GM13976 (cell line): Measurements from ENCODE around the gene STEAP2.
"Not testable (repeated sequence)": the region's sequence is repeated elsewhere in the genome, so short reads cannot be mapped to it uniquely, and the experiment has no call there.

Source experiments
- DNase-seq: peaks from one replicate; pipeline ENCODE4 v3.0.0; 2012; ENCODE audit warnings: low spot score
- in situ Hi-C: fragments of 300-500 bp; cut with MboI; formaldehyde crosslinking; loops from one replicate; pipeline ENCODE4 v1.12.0; 2022; ENCODE audit warnings: low sequenced_read_pairs, mixed read lengths, inconsistent platforms; ENCODE audit not compliant: unreplicated experiment
- TF ChIP-seq, protein P1 (sequence below): IDR thresholded peaks from 2 replicates; pipeline ENCODE4 v1.5.1; 2012; ENCODE audit warnings: borderline replicate concordance, mild to moderate bottlenecking; ENCODE audit not compliant: insufficient read depth; ENCODE audit errors: extremely low read depth, missing control alignments, control extremely low read depth

STEAP2 gene

DNA sequence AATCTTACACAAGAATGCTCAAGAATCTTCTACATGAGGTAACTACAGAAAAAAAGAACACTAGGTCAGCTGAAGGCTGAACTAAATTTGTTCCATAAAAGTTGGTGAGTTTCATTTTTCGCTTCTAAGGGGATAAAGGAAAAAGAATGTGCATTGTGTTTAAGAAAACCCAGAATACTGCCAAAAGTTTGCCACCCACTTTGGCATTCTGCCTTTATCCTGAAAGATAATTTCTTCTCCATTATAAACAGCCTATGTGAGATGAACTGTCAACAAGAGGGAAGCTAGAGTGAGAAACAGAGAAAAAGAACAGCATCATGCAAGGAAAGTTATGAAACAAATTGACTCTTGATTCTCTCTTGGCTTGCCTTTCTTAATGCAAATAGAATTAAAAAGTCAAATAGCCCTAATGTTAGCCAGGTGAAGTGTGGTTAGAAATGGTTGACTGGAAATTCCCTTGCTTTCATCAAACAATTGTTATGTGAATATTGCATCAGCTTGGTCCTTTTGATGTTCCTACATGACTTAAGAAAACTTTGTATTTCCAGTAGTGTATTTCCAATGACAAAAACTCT is 31.4 kb upstream of the STEAP2 start:
- TF ChIP-seq, protein P1, sequence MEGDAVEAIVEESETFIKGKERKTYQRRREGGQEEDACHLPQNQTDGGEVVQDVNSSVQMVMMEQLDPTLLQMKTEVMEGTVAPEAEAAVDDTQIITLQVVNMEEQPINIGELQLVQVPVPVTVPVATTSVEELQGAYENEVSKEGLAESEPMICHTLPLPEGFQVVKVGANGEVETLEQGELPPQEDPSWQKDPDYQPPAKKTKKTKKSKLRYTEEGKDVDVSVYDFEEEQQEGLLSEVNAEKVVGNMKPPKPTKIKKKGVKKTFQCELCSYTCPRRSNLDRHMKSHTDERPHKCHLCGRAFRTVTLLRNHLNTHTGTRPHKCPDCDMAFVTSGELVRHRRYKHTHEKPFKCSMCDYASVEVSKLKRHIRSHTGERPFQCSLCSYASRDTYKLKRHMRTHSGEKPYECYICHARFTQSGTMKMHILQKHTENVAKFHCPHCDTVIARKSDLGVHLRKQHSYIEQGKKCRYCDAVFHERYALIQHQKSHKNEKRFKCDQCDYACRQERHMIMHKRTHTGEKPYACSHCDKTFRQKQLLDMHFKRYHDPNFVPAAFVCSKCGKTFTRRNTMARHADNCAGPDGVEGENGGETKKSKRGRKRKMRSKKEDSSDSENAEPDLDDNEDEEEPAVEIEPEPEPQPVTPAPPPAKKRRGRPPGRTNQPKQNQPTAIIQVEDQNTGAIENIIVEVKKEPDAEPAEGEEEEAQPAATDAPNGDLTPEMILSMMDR, result no peak
- in situ Hi-C loops, result no loop called here
- no peak for DNase-seq

DNA sequence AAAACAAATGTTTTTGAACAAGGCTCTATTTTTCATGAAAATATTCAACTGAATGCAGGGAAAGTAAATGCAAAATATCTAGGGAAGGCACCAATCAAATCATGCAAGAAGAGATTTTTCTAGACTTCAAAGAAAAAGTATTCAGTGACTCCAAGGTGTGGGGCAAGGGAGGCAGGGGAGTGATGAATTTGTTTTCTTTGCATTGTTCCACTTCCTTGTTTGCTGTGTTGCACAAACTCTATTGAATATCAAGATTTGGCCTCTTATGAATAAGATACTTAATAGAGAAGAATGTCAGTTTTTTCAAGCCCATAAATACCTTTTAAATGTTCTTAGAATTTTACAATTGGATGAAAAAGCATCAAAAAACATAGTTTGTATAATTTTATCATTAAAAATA is 30.9 kb upstream of the STEAP2 start:
- in situ Hi-C loops, result no loop called here
- TF ChIP-seq, protein P1, result no peak
- no peak for DNase-seq

DNA sequence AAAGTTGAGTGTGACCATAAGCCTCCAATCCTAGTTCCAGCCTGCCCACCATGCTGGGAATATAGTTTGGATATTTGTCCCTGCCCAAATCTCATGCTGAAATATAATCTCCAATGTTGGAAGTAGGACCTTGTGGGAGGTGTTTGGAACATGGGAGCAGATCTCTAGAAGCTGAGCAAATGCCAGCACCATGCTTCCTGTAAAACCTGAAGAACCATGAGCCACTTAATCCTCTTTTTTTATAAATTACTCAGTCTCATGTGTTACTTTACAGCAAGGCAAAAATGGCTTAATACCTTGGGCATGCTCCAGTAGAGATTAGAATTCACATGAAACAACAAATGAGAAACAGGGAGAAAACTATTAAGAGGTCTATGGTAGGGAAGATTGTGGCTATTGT is 30.1 kb upstream of the STEAP2 start:
- no peak for DNase-seq
- in situ Hi-C loops, result no loop called here

DNA sequence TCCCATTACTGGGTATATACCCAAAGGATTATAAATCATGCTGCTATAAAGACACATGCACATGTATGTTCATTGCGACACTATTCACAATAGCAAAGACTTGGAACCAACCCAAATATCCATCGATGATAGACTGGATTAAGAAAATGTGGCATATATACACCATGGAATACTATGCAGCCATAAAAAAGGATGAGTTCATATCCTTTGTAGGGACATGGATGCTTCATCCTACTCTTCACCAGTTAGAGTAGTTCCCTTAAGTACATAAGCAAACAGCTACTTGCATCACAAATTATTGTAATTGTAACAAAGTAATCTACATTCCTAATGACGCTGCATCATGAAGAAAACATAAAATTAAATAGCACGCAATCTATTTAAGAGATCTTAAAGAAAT is 25.2 kb upstream of the STEAP2 start:
- DNase-seq, in situ Hi-C loops: not testable (repeated sequence)

More for the DNA sequence above, 30.1 kb upstream of the STEAP2 start:
- TF ChIP-seq, protein P1, result no peak

DNA sequence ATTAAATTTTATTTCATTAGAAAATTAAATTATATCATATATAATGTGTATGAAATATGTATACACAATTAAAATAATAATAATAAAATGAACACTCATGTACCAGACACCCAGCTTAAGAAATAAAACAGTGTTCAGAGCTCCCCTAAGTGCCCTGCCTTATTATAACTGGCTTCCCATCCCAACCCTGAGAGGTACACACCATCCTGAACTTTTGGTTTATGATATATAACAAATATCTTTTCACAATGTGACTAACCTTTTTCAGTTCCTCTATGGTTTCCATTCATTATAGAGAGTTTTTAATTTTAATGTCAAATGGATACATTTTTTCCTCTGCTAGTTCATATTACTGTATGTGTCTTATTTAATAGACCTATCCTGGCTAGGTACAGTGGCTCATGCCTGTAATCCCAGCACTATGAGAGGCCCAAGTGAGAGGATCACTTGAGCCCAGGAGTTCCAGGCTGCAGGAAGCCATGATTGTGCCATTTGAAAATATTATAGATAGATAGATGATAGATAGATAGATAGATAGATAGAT is 24.0 kb upstream of the STEAP2 start:
- in situ Hi-C loops, result no loop called here
- TF ChIP-seq, protein P1, result no peak
- no peak for DNase-seq

DNA sequence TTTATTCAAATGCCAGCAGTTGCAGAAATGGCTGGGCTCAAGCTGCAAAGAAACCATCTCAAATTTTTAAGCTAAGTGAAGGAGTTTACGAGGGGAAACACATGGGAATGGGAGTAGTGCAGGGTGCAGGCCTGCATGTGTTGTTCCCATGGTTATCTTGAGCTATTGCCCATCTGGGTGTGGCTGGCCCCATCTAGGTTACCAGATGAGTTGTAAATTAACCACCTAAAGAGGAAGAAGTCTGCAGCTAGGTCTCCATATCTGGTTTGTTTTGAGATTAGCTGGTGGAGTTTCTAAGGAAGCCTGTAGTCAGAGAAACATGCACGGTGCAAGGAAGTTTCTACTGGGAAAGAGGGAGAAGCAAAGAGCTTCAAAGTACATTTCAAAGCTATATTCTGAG is 23.3 kb upstream of the STEAP2 start:
- DNase-seq, result no peak
- in situ Hi-C loops, result no loop called here
- TF ChIP-seq, protein P1, result no peak

DNA sequence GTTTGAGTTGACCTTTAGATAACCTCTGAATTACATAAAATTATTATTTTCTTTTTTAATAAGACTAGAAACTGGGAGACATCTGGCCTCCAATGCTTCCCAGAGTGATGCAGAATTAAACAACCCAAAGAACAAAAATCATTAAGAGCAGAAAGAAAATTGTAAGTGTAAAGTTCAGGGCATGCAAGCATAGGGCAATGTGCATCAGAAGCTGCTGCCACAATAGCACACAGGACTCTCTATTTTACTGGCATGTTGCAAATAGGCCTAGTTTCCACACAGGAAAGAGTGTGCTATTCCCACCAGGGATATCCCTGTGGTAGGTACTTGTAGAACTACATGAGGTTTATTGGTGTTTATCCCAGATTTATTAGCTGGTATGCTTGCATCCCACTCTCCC is 20.5 kb upstream of the STEAP2 start:
- TF ChIP-seq, protein P1, result no peak
- no peak for DNase-seq
- in situ Hi-C loops, result no loop called here
